ENCODE measurements around the gene SLC12A1.

GRCh38 chr15:48253172-48253571, 47.1 kb downstream of the SLC12A1 start:
- TF ChIP-seq SUZ12 (IDR thresholded peaks at IDR 0.05) (no peak), HDGF (IDR thresholded peaks at IDR 0.05; ENCODE audit: borderline replicate concordance) (no peak), TARDBP (IDR thresholded peaks at IDR 0.05) (no peak), ELF4 (IDR thresholded peaks at IDR 0.05) (no peak), SP1 (IDR thresholded peaks at IDR 0.05) (no peak), BHLHE40 (IDR thresholded peaks at IDR 0.05; ENCODE audit: borderline replicate concordance) (no peak), FOXA1 (IDR thresholded peaks at IDR 0.05) (no peak), FOXM1 (IDR thresholded peaks at IDR 0.05; ENCODE audit: borderline replicate concordance) (no peak), FOXK2 (IDR thresholded peaks at IDR 0.05) (no peak), NFRKB (IDR thresholded peaks at IDR 0.05) (no peak), LEF1 (IDR thresholded peaks at IDR 0.05; ENCODE audit: borderline replicate concordance) (no peak)

Data from HEK293T (cell line).